ENCODE data around the gene CRISP2.

CRISP2 gene

GRCh38 chr6:49693512-49693911, 19.8 kb downstream of the CRISP2 start:
- Mint-ChIP-seq H3K27ac (no peak overlapping the region), H3K4me1 (no peaks in the 10 kb centered on the region), H3K9me3 (peaks cover 25% of the 10 kb centered on the region), H3K36me3 (ENCODE audit: low read depth) (no peaks in the 10 kb centered on the region), H3K27me3 (ENCODE audit: low read depth, poor library complexity) (no peaks in the 10 kb centered on the region), H3K4me3 (no peak overlapping the region)
- no peak for TF ChIP-seq CTCF (IDR thresholded peaks at IDR 0.05)
- DNase-seq = no peak

- TF ChIP-seq CTCF (IDR thresholded peaks at IDR 0.05) = no peak
- DNase-seq = no peak
- Mint-ChIP-seq H3K27ac (no peak overlapping the region), H3K4me3 (no peak overlapping the region), H3K4me1 (no peaks in the 10 kb centered on the region), H3K9me3 (peaks cover 25% of the 10 kb centered on the region), H3K27me3 (ENCODE audit: low read depth, poor library complexity) (no peaks in the 10 kb centered on the region), H3K36me3 (ENCODE audit: low read depth) (no peaks in the 10 kb centered on the region)
These were observed 20.8 kb downstream of the CRISP2 start for GRCh38 chr6:49692534-49692933.

GRCh38 chr6:49676671-49677281, 36.6 kb downstream of the CRISP2 start:
- no peaks in the 10 kb centered on the region for H3K36me3 Mint-ChIP-seq (ENCODE audit: low read depth)
- no peak for TF ChIP-seq CTCF (IDR thresholded peaks at IDR 0.05)
- DNase-seq = no peak
- peaks cover 4% of the 10 kb centered on the region for H3K9me3 Mint-ChIP-seq
- H3K4me3 Mint-ChIP-seq = no peak overlapping the region
- no peak overlapping the region for H3K27ac Mint-ChIP-seq
- H3K4me1 Mint-ChIP-seq = no peaks in the 10 kb centered on the region
- peaks cover 6% of the 10 kb centered on the region for H3K27me3 Mint-ChIP-seq (ENCODE audit: low read depth, poor library complexity)

- no peak overlapping the region for H3K4me3 Mint-ChIP-seq
- H3K27ac Mint-ChIP-seq = no peak overlapping the region
- no peaks in the 10 kb centered on the region for H3K36me3 Mint-ChIP-seq (ENCODE audit: low read depth)
- H3K9me3 Mint-ChIP-seq = peaks cover 10% of the 10 kb centered on the region
- no peaks in the 10 kb centered on the region for H3K4me1 Mint-ChIP-seq
- TF ChIP-seq CTCF (IDR thresholded peaks at IDR 0.05) = no peak
- H3K27me3 Mint-ChIP-seq (ENCODE audit: low read depth, poor library complexity) = peaks cover 6% of the 10 kb centered on the region
- DNase-seq = no peak
These were observed 37.5 kb downstream of the CRISP2 start for GRCh38 chr6:49675816-49676215.

GRCh38 chr6:49668083-49668511, 45.2 kb downstream of the CRISP2 start:
- no peak for TF ChIP-seq CTCF (IDR thresholded peaks at IDR 0.05)
- Mint-ChIP-seq H3K4me1 (no peaks in the 10 kb centered on the region), H3K27ac (no peak overlapping the region), H3K27me3 (ENCODE audit: low read depth, poor library complexity) (no peaks in the 10 kb centered on the region), H3K9me3 (peaks cover 10% of the 10 kb centered on the region), H3K4me3 (no peak overlapping the region), H3K36me3 (ENCODE audit: low read depth) (no peaks in the 10 kb centered on the region)
- no peak for DNase-seq
